Spleen (tissue), 7 donors: ENCODE results near the gene SPATA2.

Source experiments
- POLR2A ChIP-seq, 3 donors: fragments of 450-650 bp; IDR thresholded peaks; one replicate each; pipeline ENCODE4 v1.5.1; 2017; ENCODE audit warnings: antibody characterized with exemption in 3 of 3, mild to moderate bottlenecking in 1 of 3
- TF ChIP-seq, protein P1 (sequence below), 11 experiments: fragments of 200-600 bp in 7 of 11; fragments of 450-650 bp in 4 of 11; sonication (generic) in 4 of 11; IDR thresholded peaks in 8 of 11; conservative IDR thresholded peaks in 3 of 11; 1 replicate in 7 of 11; 2 replicates in 4 of 11; pipeline versions ENCODE4 v1.4.0 to v1.8.0; 2016 to 2021; ENCODE audit warnings: antibody characterized with exemption in 11 of 11, inconsistent platforms in 4 of 11, mild to moderate bottlenecking in 1 of 11
- donor health status: DM: no; HTN: no; CAD: no; lungs with moderate emphysema.
- donor health status: DM: no; HTN: no; CAD: no.
- donor health status: DM: no; HTN: no; CAD: no.

DNA sequence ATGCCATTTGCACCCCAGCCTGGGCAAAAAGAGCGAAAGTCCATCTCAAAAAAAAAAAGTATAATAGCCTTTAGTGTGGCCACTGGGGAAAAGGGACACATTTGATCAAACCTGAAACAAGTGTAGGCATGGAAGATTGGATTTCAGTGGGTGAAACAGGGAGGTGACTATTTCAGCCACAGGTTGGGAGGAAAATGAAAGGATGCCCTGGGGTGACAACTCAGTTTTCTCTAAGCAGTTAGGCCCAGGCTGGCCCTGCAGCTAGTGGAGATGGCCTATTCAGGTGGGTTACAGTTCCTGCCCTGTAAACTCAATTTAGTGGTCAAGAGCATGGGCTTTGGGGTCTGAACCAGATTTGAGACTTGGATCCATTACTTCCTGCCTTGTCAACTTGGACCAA is 36.4 kb downstream of the SPATA2 start:
- TF ChIP-seq POLR2A (IDR thresholded peaks at IDR 0.05), result no peak
- TF ChIP-seq, protein P1, sequence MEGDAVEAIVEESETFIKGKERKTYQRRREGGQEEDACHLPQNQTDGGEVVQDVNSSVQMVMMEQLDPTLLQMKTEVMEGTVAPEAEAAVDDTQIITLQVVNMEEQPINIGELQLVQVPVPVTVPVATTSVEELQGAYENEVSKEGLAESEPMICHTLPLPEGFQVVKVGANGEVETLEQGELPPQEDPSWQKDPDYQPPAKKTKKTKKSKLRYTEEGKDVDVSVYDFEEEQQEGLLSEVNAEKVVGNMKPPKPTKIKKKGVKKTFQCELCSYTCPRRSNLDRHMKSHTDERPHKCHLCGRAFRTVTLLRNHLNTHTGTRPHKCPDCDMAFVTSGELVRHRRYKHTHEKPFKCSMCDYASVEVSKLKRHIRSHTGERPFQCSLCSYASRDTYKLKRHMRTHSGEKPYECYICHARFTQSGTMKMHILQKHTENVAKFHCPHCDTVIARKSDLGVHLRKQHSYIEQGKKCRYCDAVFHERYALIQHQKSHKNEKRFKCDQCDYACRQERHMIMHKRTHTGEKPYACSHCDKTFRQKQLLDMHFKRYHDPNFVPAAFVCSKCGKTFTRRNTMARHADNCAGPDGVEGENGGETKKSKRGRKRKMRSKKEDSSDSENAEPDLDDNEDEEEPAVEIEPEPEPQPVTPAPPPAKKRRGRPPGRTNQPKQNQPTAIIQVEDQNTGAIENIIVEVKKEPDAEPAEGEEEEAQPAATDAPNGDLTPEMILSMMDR (IDR thresholded peaks at IDR 0.05 in 8 of 11, conservative IDR thresholded peaks at IDR 0.05 in 3 of 11), result no peak
